HL-60/S4 treated with retinoic acid at 250 ng/mL for 4 days and 3 days (cell line): Measurements from ENCODE around the gene NRG2.

Experiments
- in situ Hi-C: fragments of 300-500 bp; cut with MboI; formaldehyde crosslinking; loops from 2 replicates; pipeline ENCODE4 v1.7.0; 2022; ENCODE audit warnings: low sequenced_read_pairs

The NRG2 gene

GRCh38 chr5:139822553-139823425 lies 220.3 kb downstream of the NRG2 start:
- in situ Hi-C loops = no loop called here

- in situ Hi-C loops = no loop called here
Measured at GRCh38 chr5:139821806-139822552, 221.1 kb downstream of the NRG2 start.

DNA sequence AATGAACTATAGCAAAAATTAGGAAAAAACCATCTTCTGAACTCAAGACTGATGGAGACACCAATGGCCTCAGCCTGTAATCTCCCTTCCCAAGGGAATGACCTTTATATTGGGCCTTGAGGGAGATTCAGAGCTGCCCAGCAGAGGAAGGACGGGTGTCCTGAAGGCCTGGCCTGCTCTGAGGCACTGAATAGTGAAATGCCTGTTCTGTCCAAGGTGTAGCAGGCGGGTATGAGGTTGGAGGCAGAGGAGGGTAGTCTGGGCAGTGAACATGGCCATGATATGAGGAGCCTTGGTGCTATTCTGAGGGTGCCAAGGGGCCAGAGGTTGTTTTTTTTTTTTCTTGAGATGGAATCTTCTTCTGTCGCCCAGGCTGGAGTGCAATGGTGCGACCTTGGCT lies 222.5 kb downstream of the NRG2 start:
- in situ Hi-C loops = no loop called here

GRCh38 chr5:139820130-139820529 lies 223.0 kb downstream of the NRG2 start:
- in situ Hi-C loops = no loop called here

- in situ Hi-C loops = no loop called here
Measured at GRCh38 chr5:139817970-139818369, 225.1 kb downstream of the NRG2 start.

- in situ Hi-C loops = no loop called here
Measured at GRCh38 chr5:139817362-139817761, 225.7 kb downstream of the NRG2 start.

DNA sequence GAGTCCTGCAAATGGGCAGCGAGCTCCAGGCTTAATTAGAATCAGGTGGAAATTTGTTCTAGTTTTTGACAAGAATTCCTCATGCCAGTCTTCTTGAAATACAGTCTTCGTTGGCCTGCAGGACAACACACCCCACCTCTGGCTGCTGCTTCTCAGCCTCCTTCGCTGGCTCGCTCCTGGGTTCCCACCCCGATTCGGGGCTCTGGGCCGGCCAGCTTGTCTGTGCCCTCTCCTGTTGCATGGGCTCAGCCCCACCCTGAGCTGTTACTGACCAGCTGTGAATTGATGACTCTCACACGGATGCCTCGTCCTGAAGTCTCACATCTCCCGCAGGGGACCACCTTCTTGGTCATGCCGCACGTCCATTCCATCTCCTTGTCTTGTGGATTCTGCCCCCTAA lies 226.5 kb downstream of the NRG2 start:
- in situ Hi-C loops = no loop called here

- in situ Hi-C loops = no loop called here
Measured at GRCh38 chr5:139814704-139815280, 228.3 kb downstream of the NRG2 start.

GRCh38 chr5:139814191-139814601 lies 228.9 kb downstream of the NRG2 start:
- in situ Hi-C loops = no loop called here

- in situ Hi-C loops = no loop called here
Measured at GRCh38 chr5:139812836-139813805, 230.0 kb downstream of the NRG2 start.

DNA sequence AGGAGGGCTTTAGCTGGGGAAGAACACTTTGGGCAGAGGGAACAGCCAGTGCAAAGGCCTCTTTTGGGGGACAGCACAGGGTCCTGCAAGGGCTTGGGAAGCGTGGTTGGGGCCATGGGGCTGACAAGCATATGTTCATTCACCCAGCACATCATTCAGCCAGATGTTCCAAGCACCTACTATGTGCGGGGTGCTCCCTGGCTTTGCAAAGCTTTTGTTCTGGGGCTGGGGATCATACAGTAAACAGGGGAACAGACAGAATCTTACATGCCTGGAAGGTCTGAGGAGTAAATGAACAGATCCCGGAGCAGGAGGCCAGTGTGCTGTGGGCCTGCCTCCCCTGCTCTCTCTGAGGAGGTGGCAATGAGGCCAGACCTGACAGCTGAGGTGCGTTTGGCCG lies 230.8 kb downstream of the NRG2 start:
- in situ Hi-C loops = no loop called here

GRCh38 chr5:139811274-139811607 lies 231.9 kb downstream of the NRG2 start:
- in situ Hi-C loops = no loop called here

GRCh38 chr5:139810341-139811273 lies 232.5 kb downstream of the NRG2 start:
- in situ Hi-C loops = no loop called here

DNA sequence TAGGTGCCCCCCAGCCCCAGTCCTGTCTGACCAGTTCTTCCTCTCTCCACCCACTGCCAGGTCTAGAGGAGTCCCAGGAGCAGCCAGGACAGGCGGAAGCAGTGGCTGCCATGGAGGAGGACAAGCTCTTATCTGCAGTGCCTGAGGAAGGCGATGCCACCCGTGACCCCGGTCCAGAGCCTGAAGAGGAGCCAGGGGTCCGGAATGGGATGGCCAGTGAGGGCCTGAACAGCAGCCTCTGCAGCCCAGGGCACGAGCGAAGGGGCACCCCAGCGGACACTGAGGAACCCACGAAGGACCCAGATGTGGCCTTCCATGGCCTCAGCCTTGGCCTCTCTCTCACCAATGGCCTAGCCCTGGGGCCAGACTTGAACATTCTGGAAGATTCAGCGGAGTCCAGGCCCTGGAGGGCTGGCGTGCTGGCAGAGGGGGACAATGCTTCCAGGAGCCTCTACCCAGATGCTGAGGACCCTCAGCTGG lies 233.7 kb downstream of the NRG2 start:
- in situ Hi-C loops = no loop called here

- in situ Hi-C loops = no loop called here
Measured at GRCh38 chr5:139808481-139809330, 234.4 kb downstream of the NRG2 start.

DNA sequence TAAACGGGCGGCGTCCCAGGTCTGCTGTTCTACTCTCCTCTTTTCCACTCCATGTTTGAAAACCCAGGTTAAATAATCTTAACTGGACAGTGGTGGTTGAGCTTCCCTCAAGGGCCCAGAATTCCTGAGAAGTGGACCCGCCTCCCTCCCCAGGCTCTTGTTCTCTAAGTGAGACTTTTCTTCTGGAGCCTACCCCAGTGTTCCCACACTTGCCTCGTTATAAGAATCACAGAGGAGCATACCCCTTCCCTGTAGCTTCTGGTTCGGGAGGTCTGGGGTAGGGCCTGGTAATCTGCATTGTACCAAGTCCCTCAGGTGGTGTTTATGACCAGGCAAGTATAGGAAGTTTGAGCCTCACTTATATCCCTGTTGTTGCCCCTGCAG lies 235.5 kb downstream of the NRG2 start:
- in situ Hi-C loops = no loop called here

DNA sequence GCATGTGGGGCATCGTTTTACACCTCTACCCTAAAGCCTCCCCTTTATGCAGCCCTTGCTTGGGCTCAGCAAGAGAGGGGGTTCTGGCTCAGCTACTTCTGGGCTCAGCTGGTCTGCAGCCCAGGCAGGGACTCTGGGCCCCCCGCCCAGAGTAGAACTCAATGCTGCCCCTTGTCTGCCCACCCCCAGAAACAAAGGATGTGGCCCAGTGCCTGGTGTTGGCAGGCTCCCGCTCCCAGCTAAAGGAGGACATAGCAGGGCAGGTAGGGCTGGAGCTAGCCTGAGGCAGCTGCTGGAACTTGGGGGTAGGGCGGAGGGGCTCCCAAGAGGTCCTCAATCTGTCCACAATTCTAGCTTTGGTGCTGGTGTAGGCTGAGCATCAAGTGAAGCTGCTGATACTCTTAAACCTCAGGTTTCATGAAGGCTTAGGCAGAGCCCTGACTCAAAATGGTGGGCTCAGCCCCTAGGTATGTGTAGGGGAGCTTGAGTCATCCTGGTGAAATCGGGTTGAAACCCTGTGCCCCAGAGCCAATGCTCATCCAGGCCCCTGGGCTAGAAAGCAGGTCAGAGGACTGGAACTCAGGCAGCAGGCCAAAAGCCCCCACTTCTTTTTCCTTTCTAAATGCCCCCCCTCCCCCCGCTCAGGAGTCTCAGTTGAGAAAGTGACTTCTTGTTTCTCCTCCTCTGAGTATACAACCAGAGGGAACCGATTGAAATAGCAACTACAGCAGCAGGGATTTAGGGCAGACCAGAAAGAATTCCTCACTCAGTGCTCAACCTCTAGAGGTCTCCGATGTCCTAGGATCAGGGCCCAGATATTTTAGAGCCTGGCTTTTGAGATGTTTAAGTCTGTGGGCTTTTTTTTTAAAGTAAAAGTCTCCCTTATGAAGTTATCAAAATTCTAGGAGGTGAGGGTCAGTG lies 236.1 kb downstream of the NRG2 start:
- in situ Hi-C loops = no loop called here

DNA sequence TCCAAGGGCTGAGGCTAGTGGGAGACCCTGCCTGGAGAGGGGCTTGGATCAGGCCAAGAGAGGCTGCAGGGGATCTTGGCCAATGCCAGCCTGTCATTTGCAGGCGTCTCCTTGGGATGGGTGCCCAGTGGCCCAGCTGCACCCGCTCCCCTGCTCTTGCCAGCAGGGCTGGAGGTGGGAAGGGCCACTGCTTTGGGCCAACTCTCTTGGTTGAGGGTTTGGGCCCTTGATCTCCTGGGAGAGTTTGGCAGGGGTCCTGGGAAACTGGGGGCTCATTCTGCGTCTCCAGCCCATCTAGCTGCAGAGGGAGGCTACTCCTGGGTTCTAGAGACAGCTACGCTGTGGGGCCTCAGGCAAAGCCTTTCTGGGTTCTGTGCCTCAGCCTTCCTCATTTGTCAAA lies 237.0 kb downstream of the NRG2 start:
- in situ Hi-C loops = no loop called here
